GM21528 (cell line): ENCODE results near the gene AVPI1.

ENCODE experiments used
- ATAC-seq: cut with Tn5 transposase; IDR thresholded peaks from one replicate; pipeline ENCODE4 v1.9.1; 2021; ENCODE audit warnings: mild to moderate bottlenecking, moderate library complexity; ENCODE audit not compliant: unreplicated experiment, low FRiP score

The AVPI1 gene

GRCh38 chr10:97686962-97687784 is at the start of gene AVPI1:
Gene AVPI1 (minus strand): TSS chr10:97687241. CDS start chr10:97679905, 7,336 bp downstream.
- ATAC-seq: peak; percentile 91

- ATAC-seq: peak; percentile 21
Observed at GRCh38 chr10:97736403-97736901, 49.4 kb upstream of the AVPI1 start.

GRCh38 chr10:97734021-97734420 is 47.0 kb upstream of the AVPI1 start:
- no peak for ATAC-seq

GRCh38 chr10:97733256-97733655 is 46.2 kb upstream of the AVPI1 start:
- ATAC-seq: no peak

- ATAC-seq: no peak
Observed at GRCh38 chr10:97732052-97732359, 45.0 kb upstream of the AVPI1 start.

DNA sequence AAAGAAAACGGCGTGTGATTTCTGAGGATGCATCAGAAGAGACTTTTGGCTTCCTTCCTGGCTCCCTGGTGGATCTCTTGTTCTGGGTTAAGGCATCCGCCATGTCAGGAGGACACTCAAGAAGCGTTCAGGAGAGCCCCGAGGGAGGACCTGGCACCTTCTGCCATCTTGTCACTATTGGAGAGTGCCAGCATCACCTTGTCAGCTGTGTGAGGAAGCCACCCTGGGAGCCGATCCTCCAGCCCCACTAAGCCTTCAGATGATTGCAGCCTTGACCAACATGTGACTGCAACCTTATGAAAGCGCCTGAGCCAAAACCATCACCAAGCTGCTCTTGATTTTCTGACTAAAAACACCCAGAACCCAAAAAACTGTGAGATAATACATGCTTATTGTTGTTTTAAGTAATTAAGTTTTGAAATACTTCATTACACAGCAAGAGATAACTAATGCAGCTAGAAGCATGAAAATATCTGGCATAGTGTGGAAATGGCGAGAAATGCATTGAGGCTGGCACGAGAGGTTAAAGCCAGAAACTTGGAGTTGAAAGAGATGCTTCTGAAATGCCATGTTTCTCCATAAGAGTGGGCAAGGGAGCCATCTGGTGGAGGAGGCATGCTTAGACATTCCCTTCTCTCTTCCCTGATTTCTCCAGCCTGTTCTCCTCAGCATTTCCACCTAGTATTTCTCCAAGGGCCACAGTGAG is 44.5 kb upstream of the AVPI1 start:
- no peak for ATAC-seq

DNA sequence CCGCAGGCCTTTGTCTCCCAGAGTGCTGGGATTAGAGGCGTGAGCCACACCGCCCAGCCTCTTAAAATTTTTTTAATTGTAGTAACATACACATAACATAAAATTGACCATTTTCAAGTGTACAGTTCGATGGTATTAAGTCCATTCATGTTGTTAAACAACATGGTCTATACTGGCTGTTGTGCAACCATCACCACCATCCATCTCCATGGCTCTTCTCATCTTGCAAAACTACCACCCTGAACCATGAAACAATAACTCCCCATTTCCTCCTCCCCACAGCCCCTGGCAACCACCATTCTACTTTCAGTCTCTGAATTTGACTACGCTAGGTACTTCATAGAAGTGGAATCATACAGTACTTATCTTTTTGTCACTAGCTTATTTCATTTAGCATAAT is 42.0 kb upstream of the AVPI1 start:
- no peak for ATAC-seq

- ATAC-seq: no peak
Observed at GRCh38 chr10:97726636-97727178, 39.7 kb upstream of the AVPI1 start.

- no peak for ATAC-seq
Observed at GRCh38 chr10:97724341-97724941, 37.4 kb upstream of the AVPI1 start.

DNA sequence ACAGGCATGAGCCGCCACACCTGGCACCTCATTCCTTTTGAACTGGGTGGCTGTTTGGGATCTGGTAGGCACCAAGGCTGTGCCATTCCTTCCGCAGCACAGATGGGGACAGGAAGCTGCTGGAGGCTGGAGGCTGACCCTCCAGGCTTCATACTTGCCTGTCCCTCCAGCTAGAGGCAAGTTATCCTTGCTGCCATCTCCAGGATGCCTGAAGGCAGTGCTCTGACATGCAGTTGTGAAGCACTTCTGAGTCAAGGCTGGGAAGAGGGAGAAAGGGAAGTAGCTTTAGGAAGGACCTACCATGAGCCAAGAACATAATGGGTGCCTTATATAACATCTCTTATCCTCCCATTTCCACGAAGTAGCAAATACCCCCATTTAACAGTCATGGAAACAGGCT is 36.0 kb upstream of the AVPI1 start:
- ATAC-seq: no peak

DNA sequence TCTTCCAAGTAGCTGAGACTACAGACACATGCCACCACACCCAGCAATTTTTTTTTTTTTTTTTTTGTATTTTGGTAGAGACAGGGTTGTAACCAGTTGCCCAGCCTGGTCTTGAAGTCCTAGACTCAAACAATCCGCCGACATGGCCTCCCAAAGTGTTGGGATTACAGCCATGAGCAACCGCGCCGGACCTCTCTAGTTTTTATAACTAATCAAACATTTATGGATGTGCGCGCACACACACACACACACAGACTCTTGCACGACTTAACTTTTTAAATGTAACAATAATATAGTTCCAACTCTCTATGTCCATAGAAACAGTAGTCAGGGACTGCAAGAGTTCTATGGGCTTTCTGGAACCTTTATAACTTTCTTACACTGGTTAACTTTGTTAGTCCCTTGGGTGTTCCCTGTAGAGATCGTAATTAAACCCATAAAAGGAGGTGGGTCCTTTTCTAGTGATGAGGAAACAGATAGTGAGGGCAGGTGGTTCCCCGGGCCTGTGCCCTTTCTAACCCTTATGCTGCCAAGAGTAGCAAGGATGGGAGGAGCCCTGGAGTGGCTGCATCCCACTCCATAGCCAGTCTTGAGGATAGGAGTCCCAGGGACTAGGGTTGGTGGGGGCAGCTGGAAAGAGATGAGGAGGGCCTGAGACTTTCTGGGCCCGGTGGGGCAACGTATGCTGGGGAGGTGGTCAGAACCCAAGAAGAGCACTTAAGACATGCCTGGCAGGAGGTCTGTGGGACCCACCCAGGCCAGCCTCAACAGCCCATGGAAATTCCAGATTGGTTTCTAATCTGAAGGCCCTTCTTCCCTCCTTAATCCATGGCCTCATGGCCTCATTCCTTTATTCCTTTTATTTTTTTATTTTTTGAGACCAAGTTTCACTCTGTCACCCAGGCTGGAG is 35.1 kb upstream of the AVPI1 start:
- no peak for ATAC-seq

DNA sequence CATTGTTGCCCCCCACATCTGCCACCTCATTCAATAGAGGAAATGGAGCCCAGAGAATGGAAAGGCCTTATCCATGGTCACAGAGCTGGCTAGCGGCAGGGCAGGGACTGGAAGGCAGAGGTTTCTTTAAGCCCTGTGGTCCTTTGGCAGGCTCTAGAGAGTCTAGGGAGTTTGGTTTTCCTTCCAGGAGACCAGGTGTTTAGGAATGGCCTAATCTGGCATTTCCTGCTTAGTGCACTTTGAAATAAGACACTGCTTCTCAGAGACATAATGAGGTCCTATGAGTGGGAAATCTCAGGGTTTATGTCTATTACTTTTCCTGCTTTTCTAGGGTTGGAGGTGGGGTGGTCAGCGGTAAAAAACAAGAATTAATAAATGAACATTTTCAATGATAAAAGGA is 32.6 kb upstream of the AVPI1 start:
- ATAC-seq: no peak

DNA sequence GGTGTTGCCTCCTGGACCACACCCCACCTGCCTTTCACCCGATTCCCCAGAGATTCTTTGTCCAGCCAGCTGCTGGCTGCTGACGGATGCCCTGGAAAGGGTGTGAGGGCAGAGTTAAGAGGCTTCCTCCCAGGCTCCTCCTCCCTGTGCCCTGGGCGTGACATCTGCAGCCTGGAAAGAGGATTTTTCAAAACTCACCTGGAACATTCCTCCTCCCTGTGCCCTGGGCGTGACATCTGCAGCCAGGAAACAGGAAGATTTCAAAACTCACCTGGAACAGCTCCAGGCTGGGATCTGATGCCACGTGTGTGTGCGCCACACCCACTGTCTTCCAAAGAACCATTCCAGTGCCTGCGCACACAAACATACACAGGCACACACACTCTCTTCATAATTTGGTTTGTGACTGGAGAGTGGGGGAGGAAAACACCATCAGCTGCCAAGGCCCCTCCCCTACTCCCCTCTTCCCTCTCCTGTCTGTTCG is 31.7 kb upstream of the AVPI1 start:
- no peak for ATAC-seq

GRCh38 chr10:97718178-97718577 is 31.1 kb upstream of the AVPI1 start:
- ATAC-seq: no peak

DNA sequence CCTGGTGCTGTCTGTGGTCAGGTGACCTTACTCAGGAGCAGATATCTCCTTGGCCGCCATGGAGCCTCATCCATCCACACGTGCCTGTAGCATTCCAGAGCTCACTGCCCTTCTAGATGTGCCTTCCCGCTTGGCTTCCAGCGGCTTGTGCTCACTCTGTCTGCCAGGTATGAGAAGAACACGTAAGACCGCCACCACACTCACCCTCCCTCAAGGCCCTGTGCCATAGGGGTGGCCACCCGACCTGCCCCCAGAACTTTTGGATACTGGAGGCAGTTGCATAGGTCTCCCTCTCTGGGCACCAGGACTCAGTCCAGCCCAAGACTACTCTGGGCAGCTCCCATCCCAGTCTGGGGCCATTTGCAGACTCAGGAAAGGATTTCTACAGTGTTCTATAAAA is 30.6 kb upstream of the AVPI1 start:
- no peak for ATAC-seq

GRCh38 chr10:97715259-97715874 is 28.3 kb upstream of the AVPI1 start:
- no peak for ATAC-seq

DNA sequence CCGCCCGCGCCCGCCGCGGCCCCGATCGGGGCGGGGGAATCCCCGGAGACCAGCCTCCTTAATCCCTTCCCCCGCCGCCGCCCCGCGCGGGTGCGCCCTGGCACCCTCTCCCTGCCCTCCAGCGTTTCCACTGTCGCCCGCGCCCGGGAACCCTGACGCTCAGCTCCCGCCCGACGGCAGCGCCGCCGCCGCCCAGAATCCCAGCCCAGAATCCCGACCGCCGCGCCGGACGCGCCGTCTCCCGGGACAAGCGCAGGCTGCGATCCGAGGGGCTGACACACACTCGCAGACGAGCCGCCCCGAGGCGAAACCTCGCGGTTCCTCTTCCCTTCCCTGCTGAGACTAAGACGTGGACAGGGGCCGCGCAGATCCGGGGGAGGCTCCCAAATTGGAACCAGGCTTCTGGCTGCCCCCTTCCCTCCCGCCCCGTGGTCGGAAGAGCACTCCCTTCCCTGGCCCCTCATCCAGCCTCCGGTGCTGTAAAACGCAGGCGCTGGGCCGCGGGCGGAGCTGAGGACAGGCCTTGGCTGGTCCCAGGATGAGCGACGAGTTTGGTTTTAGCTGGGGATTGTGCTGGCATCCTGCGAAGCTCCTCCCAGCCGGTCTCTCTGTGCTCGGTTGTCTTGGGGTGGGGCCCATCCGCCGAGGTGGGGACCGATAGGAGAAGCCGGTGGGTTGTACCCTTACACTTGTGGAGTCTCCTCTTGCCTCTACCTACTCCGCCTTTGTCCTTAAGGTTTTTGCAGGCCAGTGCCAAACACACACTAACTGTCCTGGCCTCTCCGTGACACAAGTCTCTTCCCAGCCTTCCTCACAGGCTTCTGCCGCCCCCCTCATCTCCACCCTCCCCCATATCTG is 27.6 kb upstream of the AVPI1 start:
- ATAC-seq: no peak

- ATAC-seq: no peak
Observed at GRCh38 chr10:97713826-97714400, 26.9 kb upstream of the AVPI1 start.
